WI38 (cell line): ENCODE results near the gene RFX2.

Experiments used
- H3K4me3 ChIP-seq: 2 replicates; pipeline ENCODE4 v1.5.1; 2011; ENCODE audit warnings: low read depth, mild to moderate bottlenecking, control low read depth, low read length
- CTCF ChIP-seq: IDR thresholded peaks from 2 replicates; pipeline ENCODE4 v1.5.1; 2012; ENCODE audit warnings: low read depth, mild to moderate bottlenecking, control low read depth, low read length

The RFX2 gene

DNA sequence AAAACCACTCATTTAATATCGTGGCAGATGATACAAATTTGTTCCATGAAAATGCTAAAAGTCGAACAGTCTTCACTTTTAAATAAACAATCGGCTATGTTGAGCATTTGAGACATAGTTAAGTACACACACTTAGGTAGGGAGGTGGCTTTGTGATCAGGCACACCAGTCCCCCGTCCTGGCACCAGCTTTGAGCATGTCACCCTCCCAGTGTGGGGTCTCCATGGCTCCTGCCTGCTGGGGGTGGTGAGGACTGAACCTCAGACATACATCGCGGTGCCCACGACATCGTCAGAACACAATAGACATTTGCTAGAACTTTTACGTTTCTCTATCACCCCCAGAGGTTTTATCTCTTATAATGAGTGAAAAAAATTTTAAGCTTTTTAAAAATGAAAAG is 62.0 kb downstream of the RFX2 start:
- no peak overlapping the region for H3K4me3 ChIP-seq
- TF ChIP-seq CTCF = no peak

DNA sequence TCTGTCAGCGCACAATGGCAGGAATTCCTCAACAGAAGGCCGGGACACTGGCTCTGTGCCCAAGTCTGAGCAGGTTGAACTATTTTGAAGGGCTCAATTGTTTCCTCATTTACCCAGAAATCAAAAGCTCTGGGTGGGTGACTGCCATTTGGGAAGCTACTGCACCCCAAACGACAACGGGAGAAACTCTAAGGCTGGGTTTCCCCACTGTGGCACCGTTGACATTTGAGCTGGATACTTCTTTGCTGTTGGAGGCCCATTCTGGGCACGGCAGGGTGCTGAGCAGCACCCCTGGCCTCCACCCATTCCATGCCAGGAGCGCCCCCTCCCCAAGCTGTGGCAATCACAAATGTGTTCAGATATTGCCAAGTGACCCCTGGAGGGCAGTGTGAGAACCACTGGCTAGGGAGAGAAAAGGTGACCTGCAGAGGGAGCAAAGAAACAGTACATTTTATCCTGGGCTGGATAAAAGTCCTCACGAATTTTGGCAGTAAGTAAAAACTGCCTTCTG is 62.5 kb downstream of the RFX2 start:
- peak; percentile 90 for TF ChIP-seq CTCF
- no peak overlapping the region for H3K4me3 ChIP-seq

GRCh38 chr19:6047256-6047655 is 63.0 kb downstream of the RFX2 start:
- no peak for TF ChIP-seq CTCF

GRCh38 chr19:6045108-6045507 is 65.2 kb downstream of the RFX2 start:
- no peak for TF ChIP-seq CTCF
- no peak overlapping the region for H3K4me3 ChIP-seq

More at GRCh38 chr19:6047256-6047655, 63.0 kb downstream of the RFX2 start:
- no peak overlapping the region for H3K4me3 ChIP-seq

DNA sequence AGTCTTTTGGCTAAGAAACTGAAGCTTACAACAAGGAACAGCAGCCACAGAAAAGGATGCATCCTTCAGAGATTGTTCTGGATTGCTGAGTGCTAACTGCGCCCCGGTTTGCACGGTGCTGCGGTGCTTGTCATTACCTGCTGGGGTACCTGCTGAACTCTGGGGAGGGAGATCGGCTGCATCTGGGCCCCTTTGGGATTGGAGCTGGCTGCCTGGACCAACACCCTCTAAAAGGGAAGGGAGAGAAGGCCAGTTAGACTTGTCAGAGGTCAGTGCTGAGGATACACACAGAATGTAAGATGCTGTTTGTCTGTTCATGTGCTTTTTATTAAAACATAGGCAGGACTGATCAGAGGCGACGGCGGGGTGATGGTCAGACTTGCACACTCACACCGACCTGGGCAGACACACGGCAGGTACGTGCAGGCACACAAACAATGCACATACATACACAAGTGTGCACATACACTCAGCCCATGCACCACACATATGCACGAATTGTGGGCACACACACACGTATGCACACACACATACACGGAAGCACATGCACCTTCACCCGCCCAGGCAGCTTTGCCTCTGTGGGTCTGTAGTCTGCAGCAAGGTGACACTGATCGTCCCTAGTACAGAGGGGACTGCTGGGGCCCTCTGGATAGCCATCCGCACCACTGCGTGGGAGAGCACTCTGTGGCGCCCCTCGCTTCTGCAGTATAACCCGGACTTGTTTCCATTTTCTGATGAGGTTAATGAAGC is 66.1 kb downstream of the RFX2 start:
- no peak overlapping the region for H3K4me3 ChIP-seq
- TF ChIP-seq CTCF = no peak

DNA sequence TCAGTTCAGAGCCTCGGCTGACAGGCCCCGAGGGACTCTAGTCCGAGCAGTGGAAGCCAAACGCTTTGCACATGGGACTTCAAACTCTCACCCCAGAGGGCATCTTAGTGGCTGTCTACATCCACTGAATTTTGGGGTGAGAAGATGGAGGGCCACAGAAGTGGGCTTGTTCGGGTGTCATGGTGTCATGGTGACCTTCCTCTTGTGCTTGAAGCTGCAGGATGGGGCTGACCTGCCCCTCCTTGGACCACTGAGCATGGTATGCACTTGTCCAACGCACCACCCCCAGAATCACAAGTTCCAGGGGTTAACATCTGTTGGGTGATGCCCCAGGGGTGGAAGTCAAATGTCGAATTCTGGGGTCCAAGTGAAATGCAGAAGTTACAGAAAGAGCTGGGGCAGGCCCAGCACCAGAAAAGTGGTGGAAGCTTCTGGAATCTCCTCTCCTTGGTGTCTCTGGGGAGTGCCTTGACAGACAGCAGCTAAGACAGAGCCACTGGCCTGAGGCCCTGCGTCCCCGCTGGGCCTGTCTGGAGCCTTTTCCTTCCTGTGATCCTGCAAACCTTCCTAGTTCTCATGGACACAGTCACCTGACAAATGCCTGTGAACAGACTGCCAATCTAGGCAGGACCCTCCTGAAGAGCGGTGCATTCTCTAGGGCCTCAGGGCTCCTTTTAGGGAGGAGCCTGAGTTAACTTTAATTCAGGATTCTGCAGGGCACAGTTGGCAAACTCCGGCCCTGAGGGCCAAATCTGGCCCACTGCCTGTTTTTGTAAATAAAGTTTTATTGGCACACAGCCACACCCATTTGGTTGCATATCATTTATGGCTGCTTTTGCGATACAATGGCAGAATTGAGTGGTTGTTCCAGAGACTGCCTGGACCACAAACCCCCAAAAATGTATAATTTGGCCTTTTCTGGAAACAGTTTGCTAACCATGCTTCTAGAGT is 67.2 kb downstream of the RFX2 start:
- H3K4me3 ChIP-seq = no peak overlapping the region
- no peak for TF ChIP-seq CTCF
